Calu3 (cell line): Measurements from ENCODE around the gene TMEM9. TPM values are rescaled to one million over a fixed set of nuclear protein-coding genes. Genes with fewer than 3 reads are reported as not detected.

Experiments
- BruUV-seq: library from RNA; stranded (reverse); fragments of 400-500 nt; replicated peaks from 2 replicates; lab custom pipeline; 2021; lab: Mats Ljungman, UMichigan
- CTCF ChIA-PET: fragments of 300-600 bp; sonication (Branson Sonifier 250); formaldehyde crosslinking; loops from one replicate; lab custom pipeline; 2022; ENCODE audit warnings: antibody characterized with exemption; lab: Charles Lee
- DNase-seq: peaks from one replicate; pipeline ENCODE4 v3.0.0; 2022
- H3K27ac Mint-ChIP-seq: one replicate; pipeline ENCODE4 v1.8.0; 2022; ENCODE audit warnings: mixed read lengths; ENCODE audit not compliant: unreplicated experiment
- H3K27me3 Mint-ChIP-seq: one replicate; pipeline ENCODE4 v1.8.0; 2022; ENCODE audit warnings: mixed read lengths; ENCODE audit not compliant: unreplicated experiment
- H3K36me3 Mint-ChIP-seq: one replicate; pipeline ENCODE4 v1.8.0; 2022; ENCODE audit warnings: mild to moderate bottlenecking, moderate library complexity, mixed read lengths; ENCODE audit not compliant: insufficient read depth, unreplicated experiment
- H3K4me1 Mint-ChIP-seq: one replicate; pipeline ENCODE4 v1.8.0; 2022; ENCODE audit warnings: mild to moderate bottlenecking, low read depth, mixed read lengths; ENCODE audit not compliant: unreplicated experiment
- H3K4me3 Mint-ChIP-seq: one replicate; pipeline ENCODE4 v1.8.0; 2022; ENCODE audit warnings: mild to moderate bottlenecking, low read depth, moderate library complexity, mixed read lengths; ENCODE audit not compliant: unreplicated experiment
- H3K9me3 Mint-ChIP-seq: one replicate; pipeline ENCODE4 v1.8.0; 2022; ENCODE audit warnings: low read depth, mixed read lengths; ENCODE audit not compliant: unreplicated experiment
- CTCF ChIP-seq: fragments of 200-600 bp; IDR thresholded peaks from one replicate; pipeline ENCODE4 v1.8.0; 2022; ENCODE audit warnings: antibody characterized with exemption; ENCODE audit not compliant: unreplicated experiment
- intact Hi-C: fragments of 100-400 bp; cut with micrococcal nuclease; formaldehyde crosslinking; loops from one replicate; pipeline ENCODE4 v1.10.0; 2022; ENCODE audit not compliant: unreplicated experiment
- total RNA-seq: library from RNA; stranded (reverse); gene quantifications from 2 replicates; pipeline ENCODE4 v1.2.3, GENCODE V29; 2022

The TMEM9 gene
- total RNA-seq, 1 experiment from 2014 or later: 99.5 TPM

- H3K4me1 Mint-ChIP-seq: no peaks in the 10 kb centered on the region
- DNase-seq: peak; percentile 95
- peaks cover 80% of the 10 kb centered on the region for H3K27me3 Mint-ChIP-seq
- BruUV-seq: no TSS peak
- no peaks in the 10 kb centered on the region for H3K9me3 Mint-ChIP-seq
- peak overlapping the region; percentile 81 for H3K27ac Mint-ChIP-seq
- peak overlapping the region; percentile 90 for H3K4me3 Mint-ChIP-seq
- intact Hi-C loops: loop anchor here (1.0 to 5.0 kb wide), 3 partner anchors 28 to 492 kb away; partner anchors contain the start of gene KIF14
- peak; percentile 72 for TF ChIP-seq CTCF
- CTCF ChIA-PET: interaction anchor here (0.6 to 2.3 kb wide), 12 partner anchors 10 to 488 kb away, joined by 3 to 26 read pairs (median 4); no protein-coding TSS in a partner anchor
- H3K36me3 Mint-ChIP-seq: peaks cover 14% of the 10 kb centered on the region
Observed at GRCh38 chr1:201114245-201115131, 39.8 kb downstream of the TMEM9 start.

GRCh38 chr1:201113451-201114244, 40.6 kb downstream of the TMEM9 start:
- intact Hi-C loops: loop anchor here (1.0 to 5.0 kb wide), 3 partner anchors 27 to 491 kb away; partner anchors contain the start of gene KIF14
- Mint-ChIP-seq H3K4me1 (no peaks in the 10 kb centered on the region), H3K27ac (peak overlapping the region; percentile 81), H3K4me3 (peak overlapping the region; percentile 90), H3K27me3 (peaks cover 74% of the 10 kb centered on the region), H3K36me3 (peaks cover 14% of the 10 kb centered on the region), H3K9me3 (no peaks in the 10 kb centered on the region)
- TF ChIP-seq CTCF: no peak
- CTCF ChIA-PET: interaction anchor here (0.6 to 2.3 kb wide), 12 partner anchors 9 to 487 kb away, joined by 3 to 26 read pairs (median 4); no protein-coding TSS in a partner anchor
- no peak for DNase-seq
- no TSS peak for BruUV-seq

- intact Hi-C loops: loop anchor here (5.0 kb wide), 1 partner anchor 491 kb away; the partner anchor contains the start of gene KIF14
- Mint-ChIP-seq H3K9me3 (no peaks in the 10 kb centered on the region), H3K4me3 (no peak overlapping the region), H3K27ac (no peak overlapping the region), H3K36me3 (peaks cover 14% of the 10 kb centered on the region), H3K4me1 (no peaks in the 10 kb centered on the region), H3K27me3 (peaks cover 77% of the 10 kb centered on the region)
- BruUV-seq: no TSS peak
- CTCF ChIA-PET: interaction anchor here (1.0 to 2.3 kb wide), 2 partner anchors 27 to 133 kb away, joined by 7 to 26 read pairs; no protein-coding TSS in a partner anchor
- DNase-seq: no peak
- TF ChIP-seq CTCF: no peak
Observed at GRCh38 chr1:201112926-201113325, 41.3 kb downstream of the TMEM9 start.

GRCh38 chr1:201112173-201112731, 42.0 kb downstream of the TMEM9 start, which contains the start of gene CACNA1S:
Gene CACNA1S (minus strand): TSS chr1:201112426. CDS start chr1:201112339, 87 bp downstream.
- TF ChIP-seq CTCF: no peak
- DNase-seq: no peak
- Mint-ChIP-seq H3K4me1 (no peaks in the 10 kb centered on the region), H3K9me3 (no peaks in the 10 kb centered on the region), H3K36me3 (peaks cover 14% of the 10 kb centered on the region), H3K27me3 (peaks cover 77% of the 10 kb centered on the region), H3K27ac (no peak within 1 kb of the TSS), H3K4me3 (no peak within 1 kb of the TSS)
- CTCF ChIA-PET: no interaction called here
- intact Hi-C loops: loop anchor here (5.0 kb wide), 1 partner anchor 490 kb away; the partner anchor contains the start of gene KIF14
- no TSS peak for BruUV-seq
